Measurements from ENCODE around the gene MYO1E.
A peak's percentile ranks its signal among the peaks of the same experiment; 100 is the strongest.
"Not testable (repeated sequence)": the region's sequence is repeated elsewhere in the genome, so short reads cannot be mapped to it uniquely, and the experiment has no call there.

MYO1E gene

DNA sequence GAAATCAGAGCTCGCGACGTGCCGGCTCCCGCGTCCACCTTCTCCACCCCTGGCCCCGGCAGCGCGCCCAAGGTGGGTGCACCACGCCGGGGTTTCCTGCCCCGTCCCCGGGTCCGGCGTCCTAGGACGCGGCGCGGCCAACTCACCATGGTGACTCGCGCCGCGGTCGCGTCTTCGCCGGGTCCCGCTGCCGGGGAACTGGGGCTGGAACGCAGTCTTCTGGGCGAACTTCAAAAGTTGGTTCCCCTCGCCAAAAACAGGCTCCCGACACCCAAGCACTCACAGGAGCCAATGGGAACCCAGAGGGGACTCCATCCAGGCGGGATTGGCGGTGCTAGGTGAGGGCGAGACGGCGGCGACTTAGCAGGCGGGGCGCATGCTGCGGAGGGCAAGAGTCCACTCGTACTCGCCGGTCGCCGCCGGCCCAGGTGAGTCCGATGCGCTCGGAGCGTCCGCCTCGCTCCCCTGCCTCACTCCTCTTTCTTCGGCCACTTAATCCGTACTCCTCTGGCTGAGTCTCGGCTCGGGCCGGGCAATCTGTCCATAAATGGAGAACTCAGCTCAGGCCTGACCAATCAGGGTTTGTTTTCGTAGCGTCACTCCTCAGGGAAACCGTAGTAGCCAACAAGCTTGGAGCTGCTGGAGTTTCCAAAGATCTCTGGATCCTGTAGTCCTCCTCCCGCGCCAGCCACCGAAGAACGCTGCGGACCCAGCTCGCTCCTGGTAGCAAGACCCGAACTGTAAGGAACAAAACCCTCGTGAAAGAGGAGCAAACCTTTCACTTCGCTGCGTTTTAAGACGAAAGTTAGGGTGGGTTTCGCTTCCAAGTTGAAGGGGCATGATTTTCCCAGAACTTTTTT lies at the start of gene MYO1E:
Gene MYO1E (minus strand): TSS at position 520 of the 860 bp plus-strand sequence. CDS start 371 bp downstream, at position 149.
- DNase-seq: peak; percentile 98

DNA sequence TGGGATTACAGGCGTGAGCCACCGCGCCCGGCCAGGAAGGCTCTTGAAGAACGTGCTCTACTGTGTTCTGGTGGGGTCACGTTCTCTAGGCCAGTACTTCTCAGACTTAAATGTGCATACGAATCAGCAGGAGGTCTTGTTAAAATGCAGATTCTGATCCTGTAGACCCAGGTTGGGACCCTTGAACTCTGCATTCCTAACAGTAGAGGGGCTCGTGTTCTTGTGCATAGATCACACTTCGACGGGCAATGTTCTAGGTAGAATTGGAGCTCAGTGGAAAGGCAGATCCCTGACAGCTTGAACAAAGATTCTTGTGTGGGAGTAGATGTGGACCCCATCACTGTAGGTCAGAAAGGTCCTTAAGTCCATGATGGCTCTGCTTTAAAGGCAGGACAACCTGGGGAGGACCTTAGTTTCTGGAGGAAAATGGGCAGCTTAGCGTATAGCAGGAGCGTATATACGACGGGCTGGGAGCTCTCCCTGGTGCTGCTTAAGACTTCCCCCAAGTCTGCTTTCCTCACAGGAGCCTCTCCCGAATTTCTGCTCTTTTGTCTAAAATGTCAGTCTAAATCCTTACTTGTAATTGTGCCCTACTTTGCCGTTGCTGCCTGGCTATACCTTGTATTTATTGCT lies 48.4 kb upstream of the MYO1E start:
- DNase-seq: peak; percentile 73

DNA sequence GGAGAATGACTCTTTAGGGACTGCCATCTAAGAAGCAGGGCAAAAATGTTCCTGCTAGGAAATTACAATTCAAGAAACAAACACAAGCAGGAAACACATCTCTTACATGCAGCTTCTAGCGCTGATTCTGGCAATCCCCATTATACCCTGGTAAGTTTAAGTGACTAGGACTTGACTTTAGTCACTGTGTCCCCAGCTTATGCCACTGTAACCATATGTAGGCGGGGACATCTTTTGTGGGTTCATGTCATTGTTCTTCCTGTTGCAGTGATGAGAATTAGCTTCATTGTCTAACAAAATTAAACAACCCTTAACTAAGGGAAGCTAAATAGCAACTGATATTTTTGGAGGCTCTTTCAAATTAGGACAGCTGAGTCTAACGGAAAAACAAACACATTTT lies 47.4 kb upstream of the MYO1E start:
- no peak for DNase-seq

DNA sequence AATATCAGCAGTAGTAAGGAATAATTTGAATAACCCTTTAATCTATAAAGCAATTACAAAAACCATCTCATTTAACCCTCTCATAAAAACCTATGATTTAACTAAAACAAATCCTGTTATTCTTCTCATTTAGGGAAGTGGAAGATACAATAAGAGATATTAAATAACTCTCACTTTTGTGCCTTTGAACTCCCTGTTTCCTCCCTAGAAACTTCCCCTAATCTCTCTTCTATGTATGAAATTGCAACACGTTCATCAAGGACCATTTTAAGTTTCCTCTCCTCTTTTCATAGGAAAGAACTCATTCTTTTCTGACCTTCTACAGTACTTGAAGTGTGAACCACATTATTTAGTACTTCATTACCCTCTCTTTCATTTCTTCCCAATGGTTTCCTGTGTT lies 46.5 kb upstream of the MYO1E start:
- DNase-seq: no peak

DNA sequence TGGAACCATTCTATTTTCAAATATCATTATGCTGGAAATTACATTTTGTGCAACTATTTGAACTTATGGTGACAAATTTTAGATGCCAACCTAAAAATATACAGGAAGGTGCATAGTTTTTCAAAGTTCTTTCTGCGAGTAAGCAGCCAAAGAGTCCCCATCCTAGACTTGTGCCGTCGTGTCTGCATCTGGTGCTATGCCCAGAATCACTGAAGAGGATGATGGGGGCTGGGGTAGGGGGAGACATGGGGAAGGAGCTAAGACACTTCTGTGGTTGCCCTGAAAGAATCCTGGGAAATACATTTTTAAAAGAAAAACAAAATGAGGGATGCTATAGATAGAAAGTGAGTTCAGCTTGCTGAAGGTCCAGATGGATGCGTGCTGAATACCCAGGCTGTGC lies 44.1 kb upstream of the MYO1E start:
- no peak for DNase-seq

DNA sequence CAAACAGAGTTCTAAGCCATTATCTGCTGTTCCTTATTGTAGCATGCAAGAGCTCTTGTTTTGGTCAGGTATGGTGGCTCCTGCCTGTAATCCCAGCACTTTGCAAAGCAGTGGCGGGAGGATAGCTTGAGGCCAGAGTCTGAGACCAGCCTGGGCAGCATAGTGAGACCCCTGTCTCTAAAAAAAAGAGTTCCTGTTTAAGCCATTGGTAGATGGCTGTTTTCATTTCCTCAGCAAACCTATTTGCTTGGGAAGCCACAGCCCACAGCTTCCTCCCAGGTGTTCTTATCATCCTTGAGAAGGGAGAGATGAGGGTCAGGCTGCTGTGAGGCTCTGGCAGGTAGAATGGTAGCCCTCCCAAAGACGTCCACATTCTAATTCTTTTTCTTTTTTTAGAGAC lies 40.9 kb upstream of the MYO1E start:
- no peak for DNase-seq

DNA sequence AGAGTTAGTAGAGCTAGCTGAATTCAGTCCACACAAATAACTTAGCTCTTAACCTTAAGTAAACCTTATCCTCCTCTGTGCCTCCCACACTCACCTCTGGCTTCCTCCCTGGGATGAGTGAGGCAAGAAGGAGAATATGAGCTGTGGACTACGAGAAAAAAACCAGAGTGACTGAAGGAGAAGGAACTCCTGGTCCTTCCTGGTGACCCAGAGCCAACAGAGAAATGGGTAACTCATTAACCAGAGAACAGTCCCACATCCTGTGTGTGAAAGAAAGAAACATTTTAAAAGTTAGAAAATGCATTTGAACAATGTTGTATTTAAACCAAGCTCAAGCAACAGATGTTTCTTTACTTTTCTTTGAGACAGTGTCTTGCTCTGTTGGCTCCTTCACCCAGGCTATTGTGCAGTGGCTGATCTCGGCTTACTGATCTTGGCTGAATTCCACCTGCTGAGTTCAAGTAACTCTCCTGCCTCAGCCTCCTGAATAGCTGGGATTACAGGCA lies 37.8 kb upstream of the MYO1E start:
- DNase-seq: no peak

DNA sequence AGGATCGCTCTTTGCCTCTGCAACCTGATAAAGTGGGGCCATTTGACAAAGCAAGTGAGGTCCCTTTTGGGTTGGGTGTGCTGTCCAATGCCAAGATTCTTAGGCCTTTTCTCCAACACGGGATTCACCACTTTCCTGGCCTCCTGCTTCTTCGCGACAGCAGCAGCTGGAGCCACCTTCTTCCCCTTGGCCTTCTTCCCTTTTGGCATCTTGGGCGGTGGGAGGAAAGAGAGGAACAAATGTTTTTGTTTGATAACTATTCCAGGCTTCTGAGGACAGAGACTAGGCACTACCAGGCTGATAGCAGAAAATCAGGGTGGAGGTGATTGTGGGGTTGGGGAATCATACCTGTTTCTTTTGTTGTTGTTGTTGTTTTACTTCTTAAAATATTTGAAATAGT lies 35.3 kb upstream of the MYO1E start:
- no peak for DNase-seq

DNA sequence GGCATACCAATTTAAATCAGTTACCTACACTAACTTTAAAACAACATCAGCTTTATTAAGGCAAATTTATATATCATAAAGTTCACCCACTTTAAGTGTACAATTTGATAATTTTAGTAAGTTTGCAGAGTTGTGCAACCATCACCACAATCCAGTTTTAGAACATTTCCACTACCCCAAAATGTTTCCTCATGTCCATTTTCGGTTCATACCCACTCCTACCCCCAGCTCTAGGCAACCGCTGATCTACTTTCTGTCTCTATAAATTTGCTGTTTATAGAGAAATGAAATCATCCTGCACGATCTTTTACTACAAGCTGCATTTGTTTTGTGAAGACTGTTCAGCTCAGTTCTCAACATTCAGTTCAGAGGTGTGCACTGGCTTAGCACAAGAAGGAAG lies 33.8 kb upstream of the MYO1E start:
- no peak for DNase-seq

DNA sequence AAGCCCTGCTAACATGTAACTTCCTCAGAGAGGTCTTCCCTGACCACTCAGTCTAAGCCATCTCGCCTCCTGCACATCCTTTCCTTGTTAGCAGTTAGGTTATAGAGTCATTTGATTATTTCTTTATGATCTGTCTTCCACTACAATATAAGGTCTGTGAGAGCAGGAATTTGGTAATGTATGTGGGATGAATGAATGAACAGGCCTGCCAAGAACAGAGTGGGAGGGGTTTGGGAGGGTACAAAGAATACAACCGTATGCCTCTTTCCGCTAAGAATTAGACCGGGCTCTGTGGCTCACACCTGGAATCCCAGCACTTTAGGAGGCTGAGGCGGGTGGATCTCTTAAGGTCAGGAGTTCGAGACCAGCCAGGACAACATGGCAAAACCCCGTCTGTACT lies 32.4 kb upstream of the MYO1E start:
- no peak for DNase-seq

DNA sequence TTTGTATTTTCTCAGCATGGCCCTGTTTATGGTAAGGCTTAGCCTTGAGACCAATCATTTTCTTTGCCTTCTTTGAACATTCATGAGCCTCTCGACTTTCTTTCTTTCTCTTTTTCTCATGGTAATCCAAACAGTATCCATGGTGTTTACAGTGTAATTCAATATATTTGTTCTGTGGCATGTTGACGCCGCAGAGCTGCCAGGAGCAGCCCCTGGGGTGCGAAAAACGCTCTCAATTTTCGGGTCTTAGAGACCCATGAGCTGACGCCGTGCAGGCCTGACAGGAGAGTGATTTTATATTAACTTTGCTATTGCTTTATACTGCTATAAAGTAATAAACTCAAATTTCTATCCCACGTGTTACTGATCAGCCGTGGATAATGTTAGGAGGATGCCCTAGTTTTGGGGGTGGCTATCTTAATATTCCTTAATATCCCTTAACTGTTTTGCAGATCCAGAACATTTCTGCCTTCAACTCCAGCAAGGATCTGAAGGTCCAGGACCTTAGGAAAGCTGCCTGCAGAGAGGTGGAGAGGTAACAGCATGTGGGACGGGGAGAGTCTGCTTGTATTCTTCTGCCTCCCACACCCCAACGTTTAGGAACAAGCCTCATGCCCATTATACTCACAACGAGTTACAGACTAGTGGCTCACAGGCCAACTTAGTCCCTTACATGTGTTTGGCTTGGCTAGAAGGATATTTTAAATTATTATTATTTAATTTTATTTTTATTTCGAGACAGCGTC lies 29.3 kb upstream of the MYO1E start:
- no peak for DNase-seq

DNA sequence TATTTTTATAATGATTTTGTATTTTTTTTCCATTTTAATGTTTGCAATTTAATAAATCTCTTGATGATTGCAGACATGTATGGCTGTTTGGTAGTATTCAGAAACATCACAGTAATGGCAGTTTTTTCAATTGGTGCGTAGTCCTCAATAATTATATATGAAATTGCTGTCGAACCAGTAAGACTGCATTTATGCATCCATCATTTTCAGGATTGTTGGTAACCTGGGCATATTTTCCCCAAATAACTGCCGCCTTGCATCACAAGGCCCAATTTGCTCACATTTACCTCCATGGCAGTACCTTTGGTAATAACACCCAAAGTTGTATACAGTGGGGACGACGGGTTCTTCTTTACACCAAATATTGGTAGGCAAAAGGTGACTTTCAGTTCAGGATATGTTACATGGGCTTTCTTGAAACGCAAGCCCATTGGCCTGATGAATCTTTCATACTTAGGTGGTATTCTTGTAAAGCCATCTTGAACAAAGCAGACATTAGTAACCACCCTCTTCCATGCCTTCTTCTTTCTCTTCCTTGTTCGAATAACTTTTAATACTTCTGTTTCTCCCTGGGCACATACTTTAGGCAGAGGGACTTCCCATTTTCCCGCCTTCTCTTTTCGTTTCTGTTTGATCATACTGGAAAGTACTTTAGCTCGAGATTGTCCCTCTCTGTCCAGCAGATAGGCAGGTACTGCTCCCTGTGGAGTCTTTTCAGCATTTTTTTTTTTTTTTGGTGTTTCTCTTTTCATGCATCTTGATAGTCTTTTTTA lies 28.6 kb upstream of the MYO1E start:
- DNase-seq: not testable (repeated sequence)

DNA sequence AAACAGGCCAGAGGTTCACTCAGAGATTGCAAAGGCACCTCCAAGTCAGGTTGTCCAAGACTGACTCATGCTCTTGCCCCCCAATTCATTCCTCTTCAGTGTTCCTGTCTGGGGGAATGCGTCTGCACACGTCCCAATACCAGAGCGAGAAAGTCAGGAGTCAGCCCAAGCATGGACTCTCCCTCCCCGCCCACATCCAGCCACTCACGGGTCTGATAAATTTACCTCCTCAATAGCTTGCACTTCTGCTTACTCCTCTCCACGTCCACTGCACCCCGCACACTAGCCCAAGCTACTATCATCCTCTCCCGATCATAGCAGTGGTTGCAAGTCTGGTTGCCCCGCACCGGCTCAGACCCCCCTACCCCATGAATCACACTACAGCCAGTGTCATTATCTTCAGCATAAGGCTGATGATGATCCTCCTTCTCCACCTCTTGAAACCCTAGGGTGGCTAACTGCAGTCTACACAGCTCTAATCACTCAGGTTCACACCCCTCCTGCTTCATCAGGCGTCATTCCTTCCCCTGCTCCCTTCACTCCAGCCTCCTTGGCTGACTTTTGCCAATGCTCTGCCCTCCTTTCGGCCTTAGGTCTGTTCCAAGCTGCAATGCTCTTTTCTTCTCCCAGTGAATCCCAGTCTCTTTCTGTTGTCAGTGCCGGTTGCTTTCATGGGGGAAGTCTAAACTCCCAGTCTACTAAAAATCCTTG lies 27.6 kb upstream of the MYO1E start:
- no peak for DNase-seq

DNA sequence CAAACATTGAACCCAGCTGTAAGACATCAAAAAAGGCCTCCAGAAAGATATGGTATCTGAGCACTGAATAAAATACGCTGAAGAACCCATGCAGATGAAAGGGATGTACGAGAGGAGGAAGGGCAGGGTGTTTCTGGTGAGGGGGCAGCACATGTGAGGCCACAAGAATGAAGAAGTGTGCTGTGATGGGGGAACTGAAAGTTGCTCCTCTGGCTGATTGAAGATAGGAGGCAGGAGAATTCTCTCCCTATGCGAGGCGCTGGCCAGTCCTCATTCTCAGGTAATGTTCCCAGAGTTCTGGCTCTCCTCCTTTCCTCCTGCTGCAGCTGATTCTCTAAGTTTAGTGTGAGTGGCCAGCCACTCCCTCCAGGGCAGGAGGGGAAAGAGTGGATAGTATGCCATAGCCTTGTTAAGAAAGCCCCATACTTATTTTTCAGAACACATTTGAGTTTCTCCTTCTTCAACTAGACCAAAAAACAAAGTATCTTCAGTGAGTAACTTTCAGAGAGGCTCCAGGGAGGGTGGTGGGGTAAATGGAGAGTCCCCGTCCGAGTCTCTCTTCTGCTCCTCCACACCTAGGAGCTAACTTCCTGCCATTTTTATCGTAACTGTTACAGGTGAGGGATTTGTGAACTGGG lies 26.9 kb upstream of the MYO1E start:
- no peak for DNase-seq

DNA sequence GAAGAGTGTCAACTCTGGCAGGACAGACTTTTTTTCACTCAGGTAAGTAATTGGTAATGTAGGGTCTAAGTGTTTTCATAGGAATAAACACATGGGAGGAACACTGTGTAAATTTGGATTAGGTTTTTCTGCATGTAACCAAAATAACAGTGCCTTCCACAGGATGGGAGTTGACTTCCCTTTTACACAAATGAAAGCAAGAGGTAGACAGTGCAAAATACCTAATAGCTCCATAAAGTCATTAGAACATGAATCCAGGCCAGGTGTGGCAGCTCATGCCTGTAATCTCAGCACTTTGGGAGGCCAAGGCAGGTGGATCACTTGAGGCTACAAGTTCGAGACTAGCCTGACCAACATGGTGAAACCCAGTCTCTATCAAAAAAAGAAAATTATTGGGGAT lies 25.5 kb upstream of the MYO1E start:
- DNase-seq: no peak

DNA sequence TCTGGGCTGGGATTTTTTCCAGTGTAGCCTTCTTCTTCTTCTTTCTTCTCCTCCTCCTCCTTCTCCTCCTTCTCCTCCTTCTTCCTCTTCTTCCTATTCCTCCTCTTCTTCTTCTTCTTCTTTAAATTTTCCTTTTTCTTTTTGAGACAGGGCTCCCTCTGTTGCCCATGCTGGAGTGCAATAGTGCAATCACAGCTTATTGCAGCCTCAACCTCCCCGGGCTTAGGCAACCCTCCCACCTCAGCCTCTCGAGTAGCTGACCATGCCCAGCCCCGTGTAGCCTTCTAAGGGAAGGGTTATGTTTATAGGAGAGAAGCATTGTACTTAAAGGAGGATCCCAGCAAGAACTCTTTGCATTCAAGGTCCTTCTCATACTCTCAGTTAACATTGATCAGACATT lies 24.0 kb upstream of the MYO1E start:
- no peak for DNase-seq

DNA sequence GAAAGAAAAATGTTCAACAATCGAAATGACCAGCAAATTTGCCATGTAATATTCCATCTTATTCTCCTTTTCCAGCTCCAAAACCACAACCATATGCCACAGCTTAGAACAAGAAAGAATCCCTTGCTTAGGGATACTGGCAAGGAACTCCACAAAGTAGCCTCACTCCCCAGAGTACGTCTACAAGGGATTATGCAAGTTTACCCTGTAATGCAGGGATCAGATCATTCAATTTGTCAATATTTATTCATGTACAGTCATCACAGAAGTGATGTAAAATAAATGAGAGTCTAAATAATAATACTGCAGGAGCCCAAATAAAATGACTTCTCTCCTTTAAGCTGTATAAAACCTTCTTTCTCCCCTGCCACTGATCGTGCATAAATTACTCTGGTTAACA lies 23.5 kb upstream of the MYO1E start:
- DNase-seq: no peak

DNA sequence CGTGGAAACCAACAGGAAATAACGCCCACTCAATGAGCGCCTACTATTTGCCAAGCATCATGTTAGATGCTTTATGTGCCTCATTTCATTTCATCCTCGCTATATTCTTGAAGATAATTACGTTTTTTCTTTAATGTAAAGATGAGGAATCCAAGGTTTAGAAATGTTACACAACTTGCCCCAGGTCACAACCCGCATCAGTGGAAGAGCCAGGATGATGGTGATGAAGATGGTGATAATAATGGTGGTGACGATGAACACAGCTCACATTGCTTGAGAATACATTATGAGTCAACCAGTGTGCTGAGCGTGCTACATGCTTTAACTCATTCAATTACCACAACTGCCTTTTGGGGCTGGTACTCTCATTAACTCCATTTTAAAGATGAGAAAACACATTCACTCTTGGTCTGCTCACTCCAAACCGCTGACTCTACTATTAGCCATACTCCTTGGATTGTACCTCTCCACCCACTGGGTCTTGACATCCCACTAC lies 21.5 kb upstream of the MYO1E start:
- no peak for DNase-seq

DNA sequence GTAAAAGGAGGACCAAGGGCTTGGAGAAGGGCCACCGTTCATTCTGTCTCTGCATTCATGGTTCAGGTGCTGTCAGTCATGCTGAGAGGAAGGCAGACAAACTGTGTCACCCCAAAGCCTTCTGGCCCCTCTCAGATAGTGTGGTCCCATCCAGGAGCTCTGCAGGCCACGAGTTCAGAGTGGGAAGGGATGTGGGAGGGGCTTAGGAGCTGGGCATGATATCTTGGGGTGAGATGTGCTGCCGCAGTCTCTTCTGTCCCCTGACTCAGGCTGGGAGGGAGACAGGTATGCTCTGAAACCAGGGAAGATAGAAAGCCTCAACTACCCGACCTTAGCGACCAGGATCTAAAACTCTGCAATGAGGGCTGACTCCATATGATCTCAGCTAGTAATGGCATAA lies 19.6 kb upstream of the MYO1E start:
- no peak for DNase-seq

DNA sequence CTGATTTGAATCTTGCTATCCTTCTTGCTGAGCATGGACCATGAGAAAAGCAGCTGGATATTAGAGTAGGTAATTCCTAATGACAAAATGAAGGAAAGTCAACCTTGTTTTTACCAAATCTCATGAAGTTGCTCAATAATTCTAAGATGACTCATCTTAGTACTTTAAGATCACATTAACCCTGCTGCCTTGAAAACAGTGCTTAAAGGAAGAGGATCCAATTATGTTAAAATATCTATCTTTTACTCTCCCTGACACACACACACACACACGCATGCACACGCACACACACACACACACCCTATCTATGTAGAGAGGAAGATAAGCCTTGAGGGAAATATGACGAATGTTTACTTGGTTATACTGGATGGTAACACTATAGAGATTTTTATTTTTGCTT lies 16.0 kb upstream of the MYO1E start:
- no peak for DNase-seq

DNA sequence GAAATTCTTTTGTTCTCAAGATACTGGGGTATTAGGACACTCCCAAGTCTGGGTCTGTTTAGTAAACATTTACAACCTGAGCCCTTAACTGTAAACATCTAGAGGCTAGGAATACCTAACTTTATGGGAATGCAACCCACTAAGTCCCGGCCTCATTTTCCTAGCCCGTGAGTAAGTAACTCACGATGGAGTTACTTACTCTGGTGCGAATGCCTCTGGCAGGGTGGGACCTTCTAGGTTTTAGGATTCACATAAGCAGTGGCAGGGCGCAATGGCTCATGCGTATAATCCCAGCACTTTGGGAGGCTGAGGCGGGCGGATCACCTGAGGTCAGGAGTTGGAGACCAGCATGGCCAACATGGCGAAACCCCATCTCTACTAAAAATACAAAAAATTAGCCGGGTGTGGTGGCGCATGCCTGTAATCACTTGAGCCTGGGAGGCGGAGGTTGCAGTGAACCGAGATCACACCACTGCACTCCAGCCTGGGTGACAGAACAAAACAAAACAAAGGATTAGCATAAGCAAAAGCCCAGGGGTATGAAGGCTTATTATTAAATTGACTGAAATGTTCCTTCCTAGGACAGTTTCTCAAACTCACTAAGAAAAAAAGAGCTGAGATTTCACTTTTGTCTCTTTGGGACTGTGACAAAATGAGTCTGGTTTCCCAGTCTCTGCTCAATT lies 14.7 kb upstream of the MYO1E start:
- DNase-seq: not testable (repeated sequence)
